ENCODE data around the gene ZNF525.
"Not testable (repeated sequence)": the region's sequence is repeated elsewhere in the genome, so short reads cannot be mapped to it uniquely, and the experiment has no call there.

ZNF525 gene

GRCh38 chr19:53365134-53365898 lies at the start of gene ZNF525:
Gene ZNF525, plus strand, starts transcription at chr19:53365705. Its CDS starts 6,577 bp downstream, at chr19:53372282.
- Histone ChIP-seq H3K9ac (ENCODE audit: insufficient read length, low read depth) (peak within 1 kb of the TSS; percentile 79), H3K4me1 (ENCODE audit: insufficient read depth, insufficient read length) (no peaks in the 10 kb centered on the region), H3K9me3 (ENCODE audit: insufficient read depth, low read length) (no peaks in the 10 kb centered on the region), H3K36me3 (ENCODE audit: insufficient read depth, insufficient read length, low read length) (no peaks in the 10 kb centered on the region), H3K27me3 (ENCODE audit: insufficient read depth, insufficient read length) (no peaks in the 10 kb centered on the region), H3K4me3 (ENCODE audit: insufficient read length, low read depth) (peak within 1 kb of the TSS; percentile 69)
- TF ChIP-seq YY1 (IDR thresholded peaks at IDR 0.05; ENCODE audit: insufficient read depth, insufficient read length) (no peak), ZNF274 (IDR thresholded peaks at IDR 0.05; ENCODE audit: low read depth, low read length) (no peak), SUZ12 (IDR thresholded peaks at IDR 0.05; ENCODE audit: extremely low read depth, insufficient read depth, insufficient read length) (no peak)
- peak; percentile 58 for DNase-seq (ENCODE audit: low read depth, low spot score)

- Histone ChIP-seq H3K36me3 (ENCODE audit: insufficient read depth, insufficient read length, low read length) (no peaks in the 10 kb centered on the region), H3K4me1 (ENCODE audit: insufficient read depth, insufficient read length) (peaks cover 3% of the 10 kb centered on the region), H3K27me3 (ENCODE audit: insufficient read depth, insufficient read length) (no peaks in the 10 kb centered on the region), H3K4me3 (ENCODE audit: insufficient read length, low read depth) (no peak overlapping the region), H3K9me3 (ENCODE audit: insufficient read depth, low read length) (peaks cover 11% of the 10 kb centered on the region; the same call in 1 of the 2 replicates), H3K9ac (ENCODE audit: insufficient read length, low read depth) (no peak overlapping the region)
- DNase-seq (ENCODE audit: low read depth, low spot score): peak; percentile 6
- TF ChIP-seq SUZ12 (IDR thresholded peaks at IDR 0.05; ENCODE audit: extremely low read depth, insufficient read depth, insufficient read length): no peak
- TF ChIP-seq ZNF274 (IDR thresholded peaks at IDR 0.05; ENCODE audit: low read depth, low read length): no peak
- no peak for TF ChIP-seq YY1 (IDR thresholded peaks at IDR 0.05; ENCODE audit: insufficient read depth, insufficient read length)
Measured at GRCh38 chr19:53328967-53329366, 36.5 kb upstream of the ZNF525 start.

GRCh38 chr19:53332484-53332883 lies 33.0 kb upstream of the ZNF525 start:
- peaks cover 3% of the 10 kb centered on the region for H3K4me1 ChIP-seq (ENCODE audit: insufficient read depth, insufficient read length)
- TF ChIP-seq SUZ12 (IDR thresholded peaks at IDR 0.05; ENCODE audit: extremely low read depth, insufficient read depth, insufficient read length) (no peak), ZNF274 (IDR thresholded peaks at IDR 0.05; ENCODE audit: low read depth, low read length) (no peak), YY1 (IDR thresholded peaks at IDR 0.05; ENCODE audit: insufficient read depth, insufficient read length) (no peak)
- H3K27me3 ChIP-seq (ENCODE audit: insufficient read depth, insufficient read length): no peaks in the 10 kb centered on the region
- peaks cover 11% of the 10 kb centered on the region; the same call in 1 of the 2 replicates for H3K9me3 ChIP-seq (ENCODE audit: insufficient read depth, low read length)
- no peak overlapping the region for H3K4me3 ChIP-seq (ENCODE audit: insufficient read length, low read depth)
- DNase-seq (ENCODE audit: low read depth, low spot score): no peak
- no peak overlapping the region for H3K9ac ChIP-seq (ENCODE audit: insufficient read length, low read depth)
- no peaks in the 10 kb centered on the region for H3K36me3 ChIP-seq (ENCODE audit: insufficient read depth, insufficient read length, low read length)

- TF ChIP-seq ZNF274 (IDR thresholded peaks at IDR 0.05; ENCODE audit: low read depth, low read length) (no peak), YY1 (IDR thresholded peaks at IDR 0.05; ENCODE audit: insufficient read depth, insufficient read length) (no peak), SUZ12 (IDR thresholded peaks at IDR 0.05; ENCODE audit: extremely low read depth, insufficient read depth, insufficient read length) (no peak)
- peaks cover 11% of the 10 kb centered on the region; the same call in 1 of the 2 replicates for H3K9me3 ChIP-seq (ENCODE audit: insufficient read depth, low read length)
- no peaks in the 10 kb centered on the region for H3K4me1 ChIP-seq (ENCODE audit: insufficient read depth, insufficient read length)
- H3K9ac ChIP-seq (ENCODE audit: insufficient read length, low read depth): no peak overlapping the region
- DNase-seq (ENCODE audit: low read depth, low spot score): peak; percentile 8
- H3K36me3 ChIP-seq (ENCODE audit: insufficient read depth, insufficient read length, low read length): peaks cover 4% of the 10 kb centered on the region
- H3K4me3 ChIP-seq (ENCODE audit: insufficient read length, low read depth): peak overlapping the region; percentile 24
- no peaks in the 10 kb centered on the region for H3K27me3 ChIP-seq (ENCODE audit: insufficient read depth, insufficient read length)
Measured at GRCh38 chr19:53333066-53333462, 32.4 kb upstream of the ZNF525 start.

GRCh38 chr19:53333463-53334449 lies 31.7 kb upstream of the ZNF525 start, which contains the start of gene ZNF845:
Gene ZNF845, plus strand, starts transcription at chr19:53333749. Its CDS starts 7,559 bp downstream, at chr19:53341308.
- peaks cover 11% of the 10 kb centered on the region for H3K36me3 ChIP-seq (ENCODE audit: insufficient read depth, insufficient read length, low read length)
- peak; percentile 68 for DNase-seq (ENCODE audit: low read depth, low spot score)
- H3K9ac ChIP-seq (ENCODE audit: insufficient read length, low read depth): peak within 1 kb of the TSS; percentile 86
- H3K27me3 ChIP-seq (ENCODE audit: insufficient read depth, insufficient read length): no peaks in the 10 kb centered on the region
- peak within 1 kb of the TSS; percentile 78 for H3K4me3 ChIP-seq (ENCODE audit: insufficient read length, low read depth)
- H3K9me3 ChIP-seq (ENCODE audit: insufficient read depth, low read length): peaks cover 11% of the 10 kb centered on the region; the same call in 1 of the 2 replicates
- no peaks in the 10 kb centered on the region for H3K4me1 ChIP-seq (ENCODE audit: insufficient read depth, insufficient read length)
- TF ChIP-seq ZNF274 (IDR thresholded peaks at IDR 0.05; ENCODE audit: low read depth, low read length) (no peak), SUZ12 (IDR thresholded peaks at IDR 0.05; ENCODE audit: extremely low read depth, insufficient read depth, insufficient read length) (no peak), YY1 (IDR thresholded peaks at IDR 0.05; ENCODE audit: insufficient read depth, insufficient read length) (no peak)

GRCh38 chr19:53344403-53344802 lies 21.1 kb upstream of the ZNF525 start:
- H3K9me3 ChIP-seq (ENCODE audit: insufficient read depth, low read length); DNase-seq (ENCODE audit: low read depth, low spot score); H3K4me1 ChIP-seq (ENCODE audit: insufficient read depth, insufficient read length); H3K27me3 ChIP-seq (ENCODE audit: insufficient read depth, insufficient read length); H3K9ac ChIP-seq (ENCODE audit: insufficient read length, low read depth); H3K4me3 ChIP-seq (ENCODE audit: insufficient read length, low read depth): not testable (repeated sequence)
- peaks cover 58% of the 10 kb centered on the region for H3K36me3 ChIP-seq (ENCODE audit: insufficient read depth, insufficient read length, low read length)

- Histone ChIP-seq H3K9ac (ENCODE audit: insufficient read length, low read depth) (no peak overlapping the region), H3K27me3 (ENCODE audit: insufficient read depth, insufficient read length) (no peaks in the 10 kb centered on the region), H3K4me1 (ENCODE audit: insufficient read depth, insufficient read length) (no peaks in the 10 kb centered on the region), H3K36me3 (ENCODE audit: insufficient read depth, insufficient read length, low read length) (peaks cover 31% of the 10 kb centered on the region), H3K9me3 (ENCODE audit: insufficient read depth, low read length) (peaks cover 54% of the 10 kb centered on the region), H3K4me3 (ENCODE audit: insufficient read length, low read depth) (no peak overlapping the region)
- TF ChIP-seq SUZ12 (IDR thresholded peaks at IDR 0.05; ENCODE audit: extremely low read depth, insufficient read depth, insufficient read length) (no peak), YY1 (IDR thresholded peaks at IDR 0.05; ENCODE audit: insufficient read depth, insufficient read length) (no peak), ZNF274 (IDR thresholded peaks at IDR 0.05; ENCODE audit: low read depth, low read length) (no peak)
- DNase-seq (ENCODE audit: low read depth, low spot score): no peak
Measured at GRCh38 chr19:53355739-53356138, 9.8 kb upstream of the ZNF525 start.
